NB4 (cell line): Measurements from ENCODE around the gene ATG12.

Experiments
- DNase-seq: peaks from one replicate; pipeline ENCODE4 v3.0.0; 2010; ENCODE audit warnings: low read depth
- H3K4me3 ChIP-seq: one replicate; pipeline ENCODE4 v1.5.1; 2011; ENCODE audit warnings: mild to moderate bottlenecking, low read depth, low read length, moderate library complexity
- CTCF ChIP-seq: IDR thresholded peaks from one replicate; pipeline ENCODE4 v1.5.1; 2012; ENCODE audit warnings: low read depth, low read length
- MAX ChIP-seq: IDR thresholded peaks from 2 replicates; pipeline ENCODE4 v1.6.1; 2011; ENCODE audit warnings: low read depth, low read length
- MYC ChIP-seq: IDR thresholded peaks from 2 replicates; pipeline ENCODE4 v1.6.1; 2011; ENCODE audit warnings: low read depth, low read length
- POLR2A ChIP-seq: IDR thresholded peaks from 2 replicates; pipeline ENCODE4 v1.6.1; 2011; ENCODE audit warnings: mild to moderate bottlenecking; ENCODE audit not compliant: insufficient read length; ENCODE audit errors: extremely low read depth

Gene ATG12

GRCh38 chr5:115857626-115858349 is 16.4 kb upstream of the ATG12 start:
- DNase-seq = no peak
- H3K4me3 ChIP-seq = no peak overlapping the region
- TF ChIP-seq POLR2A = no peak
- TF ChIP-seq MYC = no peak
- TF ChIP-seq MAX = no peak
- TF ChIP-seq CTCF = no peak

GRCh38 chr5:115857057-115857479 is 15.7 kb upstream of the ATG12 start:
- TF ChIP-seq CTCF (no peak), MAX (no peak), MYC (no peak), POLR2A (no peak)
- DNase-seq = no peak
- no peak overlapping the region for H3K4me3 ChIP-seq

- DNase-seq = peak; percentile 66
Measured at GRCh38 chr5:115855959-115856358, 14.6 kb upstream of the ATG12 start.

GRCh38 chr5:115854139-115854538 is 12.8 kb upstream of the ATG12 start:
- H3K4me3 ChIP-seq = no peak overlapping the region
- DNase-seq = no peak
- TF ChIP-seq CTCF (no peak), MAX (no peak), POLR2A (no peak), MYC (no peak)

More at GRCh38 chr5:115855959-115856358, 14.6 kb upstream of the ATG12 start:
- TF ChIP-seq POLR2A = no peak
- TF ChIP-seq MAX = no peak
- no peak for TF ChIP-seq MYC
- no peak for TF ChIP-seq CTCF
- no peak overlapping the region for H3K4me3 ChIP-seq

- H3K4me3 ChIP-seq = no peak overlapping the region
- TF ChIP-seq CTCF (no peak), MYC (no peak), MAX (no peak), POLR2A (no peak)
- no peak for DNase-seq
Measured at GRCh38 chr5:115850744-115851416, 9.5 kb upstream of the ATG12 start.
